GM18519 (cell line): ENCODE data around the gene EZH2.

Experiments used
- ATAC-seq: cut with Tn5 transposase; IDR thresholded peaks from one replicate; pipeline ENCODE4 v1.9.1; 2021; ENCODE audit warnings: mild to moderate bottlenecking, moderate library complexity; ENCODE audit not compliant: unreplicated experiment, low FRiP score

EZH2 gene

DNA sequence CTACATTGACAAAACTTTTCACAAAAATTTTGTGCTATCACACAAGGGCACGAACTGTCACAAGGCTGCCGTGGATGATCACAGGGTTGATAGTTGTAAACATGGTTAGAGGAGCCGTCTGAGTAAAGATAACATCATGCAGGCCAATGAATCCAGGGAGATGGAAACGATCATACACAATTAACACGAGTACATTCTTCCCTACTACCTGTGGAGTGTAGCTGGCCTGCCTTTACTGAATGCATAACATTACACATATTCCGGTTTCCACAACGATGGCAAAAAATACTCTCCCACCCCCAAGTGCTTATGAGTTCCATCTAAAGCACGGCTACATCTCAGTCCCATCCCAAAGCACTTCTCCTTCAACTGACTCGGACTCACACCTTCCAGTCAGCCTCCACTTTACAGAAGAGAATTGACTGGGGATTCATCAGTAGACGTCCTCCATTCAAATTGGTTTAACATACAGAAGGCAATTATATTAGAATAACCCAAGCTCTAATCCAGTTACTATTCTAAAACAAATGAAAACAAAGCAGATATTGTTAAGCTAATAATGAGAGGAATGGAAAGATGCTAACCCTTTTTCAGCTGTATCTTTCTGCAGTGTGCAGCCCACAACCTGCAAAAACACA is 69.0 kb downstream of the EZH2 start:
- no peak for ATAC-seq

DNA sequence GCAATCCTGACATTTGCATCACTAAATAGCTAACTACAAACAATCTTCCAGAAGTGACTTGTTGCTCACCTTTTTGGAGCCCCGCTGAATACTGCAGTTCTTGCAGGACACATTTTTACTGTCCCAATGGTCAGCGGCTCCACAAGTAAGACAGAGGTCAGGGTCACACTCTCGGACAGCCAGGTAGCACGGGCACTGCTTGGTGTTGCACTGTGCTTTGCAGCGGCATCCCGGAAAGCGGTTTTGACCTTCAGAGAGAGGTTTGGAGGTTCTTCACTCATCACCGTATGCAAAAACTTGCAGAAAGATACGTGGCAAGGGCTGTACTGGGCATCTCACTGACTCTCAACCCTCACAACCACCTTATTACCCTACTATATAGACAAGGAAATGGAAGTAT is 70.2 kb downstream of the EZH2 start:
- ATAC-seq, result no peak

DNA sequence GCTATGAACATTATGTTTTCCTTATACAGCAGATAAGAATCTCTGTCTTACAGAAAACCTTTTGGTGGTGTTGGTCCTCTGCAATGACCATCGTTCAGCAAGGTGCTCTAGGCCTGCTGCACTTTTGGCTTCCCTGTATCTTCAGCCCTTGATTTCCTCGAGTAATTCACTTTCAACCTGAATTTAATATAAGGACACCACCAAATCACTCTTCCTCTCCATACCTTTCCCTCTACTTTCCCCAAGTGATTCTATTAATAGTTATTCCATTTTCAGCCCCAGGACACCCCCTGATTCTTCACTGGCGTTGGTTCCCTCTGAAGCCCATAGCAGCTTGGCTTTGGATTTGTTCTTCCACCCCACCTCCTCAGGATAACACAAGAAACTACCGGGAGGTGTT is 72.2 kb downstream of the EZH2 start:
- no peak for ATAC-seq

DNA sequence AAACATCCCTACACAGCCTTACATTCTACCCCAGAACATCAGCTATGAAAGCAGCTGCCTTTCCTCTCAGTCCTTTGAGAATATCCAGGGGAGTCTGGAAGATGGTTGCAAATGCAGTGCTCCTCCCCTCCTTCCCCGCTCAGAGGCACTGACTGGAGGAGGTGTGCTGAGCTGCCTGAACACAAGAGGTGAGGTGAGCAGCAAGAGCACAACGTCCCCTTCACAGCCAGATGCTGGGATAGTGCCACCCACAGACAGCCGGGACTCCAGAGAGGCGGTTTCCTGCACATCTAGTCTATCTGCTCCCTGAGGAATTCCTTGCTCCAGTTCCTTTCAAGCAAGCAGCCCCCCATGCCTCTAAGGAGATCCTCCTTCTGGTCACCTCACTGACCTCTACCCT is 74.2 kb downstream of the EZH2 start:
- ATAC-seq, result no peak

DNA sequence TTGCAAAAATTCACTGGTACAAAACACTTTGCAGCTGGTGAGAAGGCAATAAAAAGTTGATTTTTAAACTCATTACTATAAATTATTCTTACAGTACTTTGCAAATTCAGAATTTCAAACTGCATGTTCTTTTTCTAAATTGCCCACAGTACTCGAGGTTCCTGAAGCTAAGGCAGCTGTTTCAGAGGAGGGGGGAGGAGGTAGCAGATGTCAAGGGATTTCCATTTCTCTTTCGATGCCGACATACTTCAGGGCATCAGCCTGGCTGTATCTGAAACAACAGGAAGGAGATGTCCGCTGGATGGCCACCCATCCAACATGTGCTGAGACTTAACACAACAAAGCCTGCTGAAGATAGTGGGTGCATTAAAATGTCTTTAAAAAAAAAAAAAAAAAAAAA is 76.7 kb downstream of the EZH2 start:
- no peak for ATAC-seq

DNA sequence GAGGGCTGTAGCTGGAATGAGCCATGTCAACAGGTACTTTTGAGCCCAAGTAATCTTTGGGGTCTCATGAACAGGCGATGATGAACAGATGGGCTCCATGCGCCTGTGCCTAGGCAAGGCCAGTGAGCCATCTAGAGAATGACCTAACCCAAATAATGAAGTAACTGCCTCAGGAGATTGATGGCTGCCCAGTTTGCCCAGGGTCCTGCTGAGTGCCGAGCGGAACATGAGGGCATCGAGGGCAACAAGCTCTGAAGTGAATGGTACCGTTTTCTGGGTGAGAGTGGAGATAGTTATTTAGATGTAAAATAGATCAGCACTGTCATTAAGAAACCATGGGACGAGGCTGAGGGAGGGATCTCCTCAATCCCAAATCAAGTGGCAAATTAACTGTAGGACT is 77.9 kb downstream of the EZH2 start:
- no peak for ATAC-seq

DNA sequence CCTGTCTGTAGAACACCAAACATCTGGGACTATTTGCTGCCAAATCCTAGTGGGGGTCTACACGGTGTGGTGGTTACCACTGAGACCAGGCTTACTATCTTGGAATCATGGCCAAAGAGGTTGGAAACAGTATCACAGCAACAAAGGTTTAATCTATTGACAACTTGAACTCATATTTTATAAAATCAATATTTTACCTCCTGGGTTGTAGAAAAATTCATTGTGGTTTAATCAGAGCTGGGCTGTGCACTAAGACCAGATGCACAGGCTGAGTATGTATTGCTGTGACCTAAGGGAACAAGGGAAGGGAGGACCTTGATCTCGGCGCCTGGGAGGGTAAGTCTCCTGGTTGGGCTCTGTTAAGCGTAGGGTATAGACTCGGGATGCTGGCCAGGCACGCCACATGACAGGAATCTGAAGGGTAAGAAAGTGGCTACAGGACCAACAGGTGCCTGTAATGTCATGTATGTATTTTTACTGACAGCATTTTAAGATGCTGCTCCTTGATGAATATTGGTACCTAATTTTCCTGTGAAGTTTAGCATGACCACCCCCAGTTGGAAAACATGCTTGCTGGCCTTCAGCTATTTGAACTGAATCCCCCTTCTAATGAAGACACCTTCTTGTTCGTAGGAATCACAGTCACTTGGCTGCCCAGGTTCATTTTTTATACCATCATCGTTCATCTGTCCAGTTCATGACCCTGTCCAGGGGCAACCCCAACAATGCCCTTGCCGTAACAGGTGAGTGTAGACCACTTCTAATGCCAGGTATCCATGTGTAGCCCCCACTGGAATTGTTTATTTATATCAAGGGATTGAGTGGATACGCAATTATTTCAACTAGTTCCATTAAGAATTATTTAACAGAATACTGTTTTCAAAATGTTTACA is 79.5 kb downstream of the EZH2 start:
- ATAC-seq, result no peak

DNA sequence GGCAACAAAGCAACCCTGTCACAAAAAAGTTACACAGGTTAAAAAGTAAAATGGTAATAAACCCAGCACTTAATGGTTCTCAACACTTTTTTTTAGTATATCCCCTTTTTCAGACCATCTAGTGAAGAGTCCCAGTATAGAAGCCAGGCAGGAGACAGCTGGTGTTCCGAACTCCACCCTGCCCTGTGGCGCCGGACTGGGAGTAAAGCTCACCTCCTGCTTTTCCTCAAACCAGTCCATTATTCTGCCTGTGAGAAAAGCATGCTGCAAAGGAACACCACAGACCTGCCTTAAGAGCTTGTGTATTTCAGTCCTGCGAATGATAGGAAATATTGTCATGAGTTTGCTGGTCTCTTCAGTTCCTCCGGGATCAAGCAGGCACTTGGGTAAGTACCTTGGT is 81.0 kb downstream of the EZH2 start:
- ATAC-seq, result no peak

DNA sequence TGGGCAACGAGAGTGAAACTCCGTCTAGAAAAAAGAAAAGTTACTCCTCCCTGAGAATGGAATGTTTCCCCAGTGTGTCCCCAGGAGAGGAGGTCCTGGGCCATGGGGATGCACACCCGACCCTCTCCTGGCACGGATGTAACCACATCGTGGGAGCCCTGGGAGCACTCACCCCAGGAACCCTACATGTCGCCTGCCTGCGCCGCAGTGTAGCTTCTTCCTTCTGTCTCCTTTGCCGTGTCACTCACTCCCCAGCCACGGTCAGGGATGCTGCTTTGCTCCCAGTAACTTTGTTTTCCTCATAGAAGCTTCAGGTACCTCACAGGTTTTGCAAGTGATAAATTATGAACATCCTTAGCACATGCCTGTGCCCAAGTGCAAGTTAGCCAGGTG is 82.0 kb downstream of the EZH2 start:
- no peak for ATAC-seq

DNA sequence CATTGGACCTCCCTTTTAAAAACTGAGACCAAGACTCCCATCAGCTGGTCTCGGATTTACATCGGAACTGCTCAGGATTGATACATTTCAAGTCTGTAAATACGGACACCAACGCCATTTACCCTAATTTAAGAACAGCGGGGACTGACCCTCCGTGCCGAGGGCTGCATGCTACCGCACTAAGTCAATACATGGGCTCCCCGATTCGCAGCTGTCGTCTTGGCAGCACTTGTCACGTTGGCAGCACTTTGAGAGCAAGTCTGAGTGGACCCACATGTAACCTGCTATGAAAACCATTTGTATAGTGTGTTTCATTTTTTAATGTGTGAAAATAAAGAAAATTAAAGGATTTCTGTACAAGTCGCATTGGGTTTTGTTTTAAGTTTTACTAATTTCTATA is 83.4 kb downstream of the EZH2 start:
- no peak for ATAC-seq

DNA sequence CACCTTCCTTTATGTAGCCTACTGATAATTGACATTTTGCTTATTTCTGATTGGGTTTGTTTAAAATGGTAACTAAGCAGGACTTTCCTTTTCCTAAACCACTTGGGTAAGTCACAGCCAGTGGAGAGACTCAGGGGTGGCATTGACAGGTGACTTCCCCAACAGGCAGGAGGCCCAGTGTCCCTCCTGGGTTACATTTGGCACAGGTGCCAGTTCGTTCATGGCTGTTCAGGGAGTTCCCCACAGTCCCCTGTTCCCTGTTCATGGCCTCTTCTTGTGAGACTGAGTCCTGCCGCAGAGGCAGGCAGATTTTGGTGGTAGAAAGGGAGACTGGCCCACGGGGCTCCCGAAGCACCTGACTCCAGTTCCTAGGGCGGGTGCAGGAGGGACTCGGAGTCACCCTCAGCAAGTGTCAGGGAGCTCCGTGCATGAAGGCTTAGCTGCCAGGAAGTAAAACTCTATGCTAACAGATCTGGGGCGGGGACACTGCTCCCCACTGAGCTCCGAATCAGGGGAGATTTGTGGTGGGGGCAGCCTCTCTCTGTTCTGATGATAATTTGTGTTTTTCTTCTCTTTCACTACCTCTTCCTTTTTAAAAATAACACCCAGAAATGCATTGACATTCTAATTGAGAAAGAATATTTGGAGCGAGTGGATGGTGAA is 84.1 kb downstream of the EZH2 start:
- no peak for ATAC-seq

DNA sequence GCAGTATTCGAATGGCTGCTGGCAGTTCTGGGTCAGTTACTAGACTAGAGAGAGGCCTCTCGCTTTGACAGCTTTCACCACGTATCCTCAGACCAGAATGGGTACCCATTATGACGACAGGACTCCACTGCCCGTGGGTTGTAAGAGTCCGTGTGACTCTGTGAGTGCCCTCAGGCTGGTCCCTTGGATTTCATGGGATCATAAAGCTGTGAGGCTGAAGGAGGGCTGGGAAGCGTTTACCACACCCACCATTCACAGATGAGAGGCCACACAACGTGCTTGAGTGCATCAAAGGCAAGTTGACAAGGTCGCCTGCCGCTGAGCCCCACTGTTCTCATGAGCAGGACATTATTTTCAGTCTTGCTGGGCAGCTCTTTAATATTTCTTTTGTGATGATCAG is 87.2 kb downstream of the EZH2 start:
- ATAC-seq, result no peak

DNA sequence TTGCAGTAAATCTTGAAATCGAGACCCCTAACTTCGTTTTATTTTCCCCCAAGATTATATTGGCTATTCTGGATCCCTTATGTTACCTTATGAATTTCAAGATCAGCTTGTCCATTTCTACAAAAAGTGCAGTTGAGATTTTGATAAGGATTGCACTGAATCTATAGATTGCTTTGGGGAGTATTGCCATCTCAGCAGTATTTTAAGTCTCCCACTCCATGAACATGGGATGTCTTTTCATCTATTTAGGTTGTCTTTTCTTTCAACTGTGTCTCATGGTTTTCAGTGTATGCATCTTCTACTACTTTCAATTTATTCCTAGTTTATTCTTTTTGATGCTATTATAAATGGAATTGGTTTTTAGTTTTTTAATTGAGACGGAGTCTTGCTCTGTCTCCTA is 89.6 kb downstream of the EZH2 start:
- ATAC-seq, result no peak

DNA sequence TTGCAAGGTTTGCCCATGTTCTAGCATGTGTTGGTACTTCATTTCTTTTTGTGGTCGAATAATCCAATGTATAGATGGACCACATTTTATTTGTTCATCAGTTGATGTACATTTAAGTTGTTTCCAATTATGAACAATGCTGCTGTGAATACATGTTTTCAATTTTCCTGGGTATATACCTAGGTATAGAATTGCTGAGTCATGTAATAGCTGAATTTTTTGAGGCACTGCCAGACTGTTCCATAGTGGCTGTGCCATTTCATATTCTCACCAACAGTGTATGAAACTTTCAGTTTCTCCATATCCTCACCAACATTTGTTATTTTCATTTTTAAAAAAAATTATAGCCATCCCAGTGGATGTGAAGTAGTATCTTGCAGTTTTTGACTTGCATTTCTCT is 90.5 kb downstream of the EZH2 start:
- no peak for ATAC-seq

DNA sequence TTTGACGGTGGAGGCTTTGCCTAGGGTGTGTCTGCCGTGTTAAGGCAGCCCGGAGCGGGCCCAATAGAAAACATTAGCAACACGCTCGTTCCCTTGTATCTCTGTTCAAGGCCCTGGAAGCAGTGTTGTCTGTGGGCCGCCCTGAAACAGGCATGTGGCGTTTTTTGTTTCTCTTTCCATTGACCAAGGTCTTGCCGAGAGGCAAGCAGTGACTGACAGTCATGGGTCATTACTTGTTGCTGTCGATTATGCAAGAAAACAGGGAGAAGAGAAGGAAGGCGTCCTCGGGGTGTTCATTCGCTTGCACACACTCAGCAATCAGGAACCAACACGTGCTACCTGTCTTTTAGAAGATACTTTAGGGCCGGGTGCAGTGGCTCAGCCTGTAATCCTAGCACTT is 92.5 kb downstream of the EZH2 start:
- ATAC-seq, result no peak

DNA sequence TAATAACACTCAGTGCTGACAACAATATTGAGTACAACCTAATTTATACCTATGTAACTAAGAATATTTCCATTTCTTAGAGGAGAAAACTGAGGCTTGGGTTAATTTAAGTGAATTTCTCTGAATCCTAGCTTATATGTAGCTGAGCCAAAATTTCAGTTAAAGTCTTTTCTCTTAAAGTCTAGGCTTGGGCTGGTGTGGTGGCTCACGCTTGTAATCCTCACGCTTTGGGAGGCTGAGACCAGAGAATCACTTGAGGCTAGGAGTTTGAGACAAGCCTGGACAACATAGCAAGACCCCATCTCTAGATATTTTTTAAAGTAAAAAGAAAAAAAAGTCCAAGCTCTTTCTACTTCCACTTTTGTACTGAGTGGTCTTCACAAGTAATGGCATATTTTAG is 93.2 kb downstream of the EZH2 start:
- no peak for ATAC-seq

DNA sequence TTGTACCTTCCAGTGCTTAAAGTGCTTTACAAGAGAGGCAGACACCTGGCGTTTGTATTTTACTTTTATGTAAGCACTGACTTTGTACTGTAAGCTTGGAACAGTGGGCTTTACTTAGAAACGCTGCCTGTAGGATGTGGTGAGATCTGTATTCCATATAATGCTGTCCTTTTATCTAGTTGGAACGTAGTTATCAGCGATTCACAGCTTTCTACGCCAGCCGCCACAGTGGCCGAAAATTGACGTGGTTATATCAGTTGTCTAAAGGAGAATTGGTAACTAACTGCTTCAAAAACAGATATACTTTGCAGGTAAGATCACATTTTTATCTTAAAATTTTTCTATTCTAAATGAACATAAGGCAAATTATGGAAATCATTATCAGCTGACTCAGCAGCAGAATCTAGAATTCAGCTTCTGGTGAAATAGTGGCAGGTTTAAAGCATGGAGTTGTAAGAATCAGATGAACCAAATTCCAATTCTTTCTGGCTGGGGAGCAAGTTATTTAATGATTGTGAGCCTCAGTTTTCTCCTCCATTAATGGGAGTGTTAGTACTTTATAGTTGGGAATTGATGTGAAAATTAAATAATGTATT is 93.9 kb downstream of the EZH2 start:
- no peak for ATAC-seq

DNA sequence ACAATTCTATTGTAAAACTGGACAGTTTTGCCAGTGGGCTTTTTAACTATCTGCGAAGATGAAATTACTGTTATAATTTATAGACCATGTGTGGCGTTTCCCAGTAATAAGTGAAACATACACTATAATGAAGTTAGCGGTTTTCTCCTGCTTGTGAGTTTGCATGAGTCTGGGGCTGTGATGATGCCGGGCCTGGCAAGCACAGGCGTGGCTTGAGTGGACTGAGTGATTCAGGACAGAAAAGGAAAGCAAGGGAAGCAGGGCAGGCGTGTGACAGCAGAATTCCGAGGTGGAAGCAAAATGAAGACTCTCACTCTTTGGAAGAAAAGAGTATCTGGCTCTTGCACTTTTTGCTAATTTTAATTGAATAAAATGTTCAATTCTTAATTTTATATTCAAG is 94.9 kb downstream of the EZH2 start:
- no peak for ATAC-seq

DNA sequence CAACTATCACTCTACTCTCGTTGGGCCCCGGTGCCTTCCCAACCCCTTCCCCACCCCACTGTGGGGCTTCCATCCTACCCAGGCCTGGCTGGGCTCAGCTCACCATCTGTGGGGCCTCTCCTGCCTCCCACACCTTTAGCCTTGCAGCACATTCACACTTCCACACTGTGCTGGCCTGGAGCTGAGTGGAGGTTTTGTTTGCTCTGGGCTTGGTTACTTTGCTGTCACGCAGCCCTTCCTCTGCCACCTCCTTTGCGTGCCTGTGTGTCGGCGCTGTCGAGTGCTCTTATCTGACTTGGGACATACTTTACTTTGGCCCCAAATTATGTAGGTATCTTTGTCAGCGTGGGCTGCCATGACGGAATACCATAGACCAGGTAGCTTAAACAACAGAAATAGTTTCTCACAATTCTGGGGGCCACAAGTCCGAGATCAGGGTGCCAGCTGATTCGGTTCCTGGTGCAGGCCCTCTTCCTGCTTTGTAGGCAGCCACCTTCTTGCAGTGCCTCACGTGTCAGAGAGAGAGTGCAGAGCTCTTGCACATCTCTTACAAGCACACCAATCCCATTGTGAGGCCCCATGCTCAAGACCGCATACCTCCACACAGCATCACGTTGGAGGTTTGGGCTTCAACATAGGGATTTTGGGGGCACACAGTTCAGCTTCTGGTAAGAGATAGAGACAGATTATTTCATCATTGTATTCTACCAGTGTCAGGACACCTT is 96.4 kb downstream of the EZH2 start:
- ATAC-seq, result no peak

DNA sequence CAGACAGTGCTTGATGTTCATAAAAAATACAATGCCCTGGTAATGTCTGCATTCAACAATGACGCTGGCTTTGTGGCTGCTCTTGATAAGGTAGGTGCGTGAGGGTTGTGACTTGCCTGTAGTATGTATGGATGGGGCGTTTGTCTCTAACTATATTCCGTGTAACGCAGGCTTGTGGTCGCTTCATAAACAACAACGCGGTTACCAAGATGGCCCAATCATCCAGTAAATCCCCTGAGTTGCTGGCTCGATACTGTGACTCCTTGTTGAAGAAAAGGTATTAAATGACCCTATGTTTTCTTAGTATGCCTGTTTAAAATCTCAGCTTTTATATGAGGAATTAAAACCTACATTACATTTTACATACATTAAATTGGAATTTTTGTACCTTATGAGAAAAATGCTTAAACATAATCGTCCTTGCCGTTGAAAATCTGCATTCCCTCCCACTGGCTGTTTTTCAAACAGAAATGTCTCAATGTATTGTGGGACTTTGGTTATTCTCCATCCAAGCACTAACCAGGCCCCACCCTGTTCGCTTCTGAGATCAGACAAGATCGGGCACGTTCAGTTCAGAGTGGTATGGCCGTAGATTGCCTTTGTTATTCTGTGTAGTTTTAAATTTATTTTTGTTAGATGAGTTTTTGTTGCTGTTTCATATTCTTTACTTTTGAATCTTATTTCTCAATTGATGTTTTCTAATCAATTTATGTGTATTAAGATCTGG is 100.1 kb downstream of the EZH2 start:
- no peak for ATAC-seq
